ENCODE results near the gene AFG1L. TPM values are rescaled to one million over a fixed set of nuclear protein-coding genes. Genes with fewer than 3 reads are reported as not detected.

AFG1L gene
- total and polyA plus RNA-seq, 12 donors: 2.5 to 13.5 (median 6.6) TPM

- Histone ChIP-seq H3K27ac (no peak overlapping the region), H3K36me3 (replicated peaks in 1 of 2) (no peaks in the 10 kb centered on the region), H3K27me3 (no peaks in the 10 kb centered on the region), H3K4me3 (no peak overlapping the region), H3K9me3 (replicated peaks in 1 of 3) (no peaks in the 10 kb centered on the region), H3K4me1 (replicated peaks in 1 of 2) (no peaks in the 10 kb centered on the region)
- intact Hi-C loops (cut with DNase I): no loop called here
- no peak for DNase-seq
- TF ChIP-seq CTCF (IDR thresholded peaks at IDR 0.05) (no peak), POLR2A (IDR thresholded peaks at IDR 0.05) (no peak)
Observed at GRCh38 chr6:108285381-108285780, 9.5 kb upstream of the AFG1L start.

- Histone ChIP-seq H3K9me3 (replicated peaks in 1 of 3) (no peaks in the 10 kb centered on the region), H3K4me1 (replicated peaks in 1 of 2) (no peaks in the 10 kb centered on the region), H3K27me3 (no peaks in the 10 kb centered on the region), H3K36me3 (replicated peaks in 1 of 2) (no peaks in the 10 kb centered on the region), H3K4me3 (no peak overlapping the region), H3K27ac (no peak overlapping the region)
- no peak for DNase-seq
- WGBS, 4 donors: 86 to 100% (median 91%) methylated on average over 4 of the region's 4 CpGs
- intact Hi-C loops (cut with DNase I): no loop called here
- no peak for TF ChIP-seq CTCF (IDR thresholded peaks at IDR 0.05)
- TF ChIP-seq POLR2A (IDR thresholded peaks at IDR 0.05): no peak
Observed at GRCh38 chr6:108286366-108286765, 8.5 kb upstream of the AFG1L start.

GRCh38 chr6:108287373-108287772 is 7.5 kb upstream of the AFG1L start:
- no peak for TF ChIP-seq CTCF (IDR thresholded peaks at IDR 0.05)
- no peak for TF ChIP-seq POLR2A (IDR thresholded peaks at IDR 0.05)
- H3K36me3 ChIP-seq (replicated peaks in 1 of 2): no peaks in the 10 kb centered on the region

GRCh38 chr6:108288742-108289141 is 6.1 kb upstream of the AFG1L start:
- Histone ChIP-seq H3K27me3 (no peaks in the 10 kb centered on the region), H3K4me1 (replicated peaks in 1 of 2) (no peaks in the 10 kb centered on the region), H3K27ac (no peak overlapping the region), H3K9me3 (replicated peaks in 1 of 3) (no peaks in the 10 kb centered on the region), H3K36me3 (replicated peaks in 1 of 2) (no peaks in the 10 kb centered on the region), H3K4me3 (no peak overlapping the region)
- intact Hi-C loops (cut with DNase I): no loop called here
- no peak for DNase-seq
- TF ChIP-seq CTCF (IDR thresholded peaks at IDR 0.05): no peak
- no peak for TF ChIP-seq POLR2A (IDR thresholded peaks at IDR 0.05)

More at GRCh38 chr6:108287373-108287772, 7.5 kb upstream of the AFG1L start:
- DNase-seq: no peak
- H3K4me3 ChIP-seq: no peak overlapping the region
- 82 to 88% (median 87%) methylated on average over 3 of the region's 3 CpGs for WGBS, 4 donors
- H3K27me3 ChIP-seq: no peaks in the 10 kb centered on the region
- no peaks in the 10 kb centered on the region for H3K4me1 ChIP-seq (replicated peaks in 1 of 2)
- intact Hi-C loops (cut with DNase I): no loop called here
- no peak overlapping the region for H3K27ac ChIP-seq
- H3K9me3 ChIP-seq (replicated peaks in 1 of 3): no peaks in the 10 kb centered on the region

Measured in adrenal gland (tissue), 12 donors.